Measurements from ENCODE around the gene C1orf146.
"Not testable (repeated sequence)": the region's sequence is repeated elsewhere in the genome, so short reads cannot be mapped to it uniquely, and the experiment has no call there.

Gene C1orf146

DNA sequence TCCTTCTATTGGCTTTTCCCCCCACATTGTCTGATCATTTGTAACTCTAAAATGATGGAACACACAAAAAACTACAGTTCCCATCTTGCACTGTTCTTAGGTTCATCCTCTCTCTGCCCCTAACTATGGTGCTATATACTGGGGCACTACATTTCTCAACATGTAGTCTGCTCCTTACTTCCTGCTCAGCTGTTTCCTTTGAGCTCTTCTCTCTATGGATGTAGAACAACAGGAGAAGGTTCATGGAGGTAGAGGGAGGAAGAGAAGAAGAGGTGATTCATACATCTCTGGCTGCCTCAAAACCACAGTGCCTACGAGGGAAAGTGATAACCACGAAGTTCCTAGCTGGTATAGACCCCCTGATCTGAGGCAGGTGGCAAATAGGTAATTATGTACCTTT, 7.0 kb upstream of the C1orf146 start:
- no peak for TF ChIP-seq POLR2AphosphoS5 (IDR thresholded peaks at IDR 0.05; ENCODE audit: low read depth, low read length)
- TF ChIP-seq POLR2A (IDR thresholded peaks at IDR 0.05; ENCODE audit: low read depth, low read length) = no peak
- no peak for TF ChIP-seq TAF1 (IDR thresholded peaks at IDR 0.05; ENCODE audit: borderline replicate concordance, low read depth, low read length)
- DNase-seq (ENCODE audit: insufficient read length) (no peak), FAIRE-seq (no peak)

DNA sequence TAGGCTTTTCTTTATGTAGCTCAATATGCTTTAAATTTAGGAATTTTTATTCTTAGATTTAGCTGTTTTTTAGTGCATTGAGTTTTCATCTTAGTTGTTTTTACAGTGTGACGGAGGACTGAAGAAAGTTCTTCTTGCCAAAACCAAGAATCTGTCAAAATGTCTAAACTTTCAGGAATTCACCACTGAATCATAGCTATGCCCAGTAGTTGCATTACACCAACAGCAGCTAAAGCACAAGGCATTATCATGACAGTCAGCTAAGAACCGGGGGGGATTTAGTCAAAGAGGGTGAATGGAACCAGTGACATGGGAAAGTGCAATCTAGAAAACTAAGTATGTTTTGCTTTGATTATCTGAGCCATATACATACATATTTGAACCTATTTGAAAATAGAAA, 6.5 kb upstream of the C1orf146 start:
- TF ChIP-seq POLR2A (IDR thresholded peaks at IDR 0.05; ENCODE audit: low read depth, low read length) = no peak
- TF ChIP-seq TAF1 (IDR thresholded peaks at IDR 0.05; ENCODE audit: borderline replicate concordance, low read depth, low read length) = no peak
- FAIRE-seq = no peak
- DNase-seq (ENCODE audit: insufficient read length) = no peak

DNA sequence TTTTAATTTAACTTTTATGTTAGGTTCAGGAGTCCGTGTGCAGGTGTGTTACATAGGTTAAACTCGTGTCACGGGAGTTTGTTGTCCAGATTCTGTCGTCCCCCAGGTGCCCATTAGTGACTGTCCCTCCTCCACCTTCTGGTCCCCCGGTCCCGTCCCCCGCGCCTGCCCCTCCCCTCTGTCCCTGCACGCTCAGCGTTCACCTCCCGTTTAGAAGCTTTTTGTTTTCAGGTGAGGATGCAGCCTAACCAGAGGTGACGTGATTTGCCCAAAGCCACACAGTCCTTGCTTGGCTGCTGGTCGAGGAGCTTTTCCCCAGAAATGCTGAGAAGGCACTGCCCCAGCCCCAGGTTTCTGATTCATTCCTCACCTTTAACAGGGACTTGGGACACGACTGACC, 844 bp downstream of the C1orf146 start:
- no peak for DNase-seq (ENCODE audit: insufficient read length)
- no peak for TF ChIP-seq POLR2AphosphoS5 (IDR thresholded peaks at IDR 0.05; ENCODE audit: low read depth, low read length)
- no peak for FAIRE-seq

DNA sequence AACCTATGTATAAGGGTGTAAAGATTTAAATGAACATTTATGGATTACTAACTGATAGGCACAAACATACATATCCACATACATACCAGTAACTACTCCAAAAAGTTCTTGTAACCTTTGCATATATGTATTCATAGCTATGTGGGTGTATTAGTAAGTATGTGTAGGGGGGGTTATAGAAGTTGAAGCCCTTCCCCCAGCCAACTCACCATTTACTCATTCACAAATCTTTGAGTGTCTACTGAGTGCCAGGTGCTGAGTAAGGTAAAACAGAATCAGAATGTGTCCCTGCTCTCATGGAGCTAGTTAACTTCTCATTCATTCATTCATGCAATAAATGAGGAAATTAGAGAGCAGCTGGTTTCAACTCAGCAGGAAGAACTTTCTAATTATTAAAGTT, 1.3 kb downstream of the C1orf146 start:
- no peak for DNase-seq (ENCODE audit: insufficient read length)
- TF ChIP-seq TAF1 (IDR thresholded peaks at IDR 0.05; ENCODE audit: borderline replicate concordance, low read depth, low read length) = no peak
- no peak for TF ChIP-seq POLR2A (IDR thresholded peaks at IDR 0.05; ENCODE audit: low read depth, low read length)
- TF ChIP-seq POLR2AphosphoS5 (IDR thresholded peaks at IDR 0.05; ENCODE audit: low read depth, low read length) = no peak
- FAIRE-seq = no peak

DNA sequence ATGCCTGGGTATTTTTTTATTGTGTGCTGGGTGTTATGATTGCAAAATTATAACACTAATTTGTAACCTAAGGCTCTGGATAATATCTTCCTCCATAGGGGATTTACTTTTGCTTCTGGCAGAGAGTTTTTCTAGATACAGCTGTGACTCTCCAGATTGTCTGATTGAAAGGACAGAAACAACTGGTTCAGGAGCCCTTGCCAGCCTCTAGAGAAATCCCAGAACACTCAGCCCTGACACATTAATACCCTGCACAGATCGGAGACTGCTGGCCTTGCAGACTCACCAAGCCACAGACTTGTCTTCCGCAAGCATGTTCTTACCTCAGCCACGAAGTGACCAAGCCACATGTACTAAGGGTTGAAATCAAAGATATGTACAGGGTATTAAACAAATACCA, 10.7 kb downstream of the C1orf146 start:
- TF ChIP-seq POLR2A (IDR thresholded peaks at IDR 0.05; ENCODE audit: low read depth, low read length) = no peak
- no peak for TF ChIP-seq TAF1 (IDR thresholded peaks at IDR 0.05; ENCODE audit: borderline replicate concordance, low read depth, low read length)
- no peak for TF ChIP-seq POLR2AphosphoS5 (IDR thresholded peaks at IDR 0.05; ENCODE audit: low read depth, low read length)
- FAIRE-seq = no peak
- no peak for DNase-seq (ENCODE audit: insufficient read length)

DNA sequence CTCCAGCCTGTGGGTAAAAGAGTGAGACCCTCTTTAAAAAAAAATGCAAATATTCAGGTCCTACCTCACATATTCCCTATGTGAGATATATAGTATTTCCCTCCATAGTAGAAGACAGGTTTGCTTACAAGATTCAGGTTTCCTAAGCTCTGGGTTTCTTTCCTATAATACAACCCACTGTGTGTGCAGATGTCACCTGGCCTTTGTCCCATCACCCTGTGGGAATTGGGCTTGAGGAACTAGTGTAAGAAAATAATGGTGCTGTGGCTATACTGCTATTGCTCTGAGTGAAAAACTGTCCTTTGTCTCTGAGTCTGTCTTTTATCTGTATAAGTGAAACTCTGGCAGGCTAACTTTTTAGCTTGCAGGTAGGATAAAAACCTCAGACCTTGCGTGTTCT, 13.0 kb downstream of the C1orf146 start:
- DNase-seq (ENCODE audit: insufficient read length) = no peak
- TF ChIP-seq POLR2A (IDR thresholded peaks at IDR 0.05; ENCODE audit: low read depth, low read length) = no peak
- TF ChIP-seq TAF1 (IDR thresholded peaks at IDR 0.05; ENCODE audit: borderline replicate concordance, low read depth, low read length) = no peak
- no peak for TF ChIP-seq POLR2AphosphoS5 (IDR thresholded peaks at IDR 0.05; ENCODE audit: low read depth, low read length)
- FAIRE-seq = no peak

DNA sequence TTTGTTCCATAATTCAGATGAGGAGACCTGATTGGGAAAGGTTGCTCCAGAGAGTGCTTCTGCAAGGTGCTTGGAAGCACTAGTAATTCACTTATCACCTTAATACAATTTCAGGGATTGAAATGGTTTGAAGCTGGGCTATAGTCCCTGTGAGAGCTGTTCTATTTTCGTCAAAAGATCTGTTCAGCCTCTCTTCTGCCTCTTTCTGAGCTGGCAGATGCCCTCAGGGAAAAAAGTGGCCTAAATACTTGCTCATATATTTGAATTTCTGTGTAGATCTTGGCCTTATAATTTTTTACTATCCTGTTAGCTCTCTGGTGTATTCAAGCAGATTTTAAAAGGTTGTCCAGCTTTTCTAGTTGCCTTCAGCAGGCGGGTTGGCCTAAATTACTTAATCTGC, 22.3 kb downstream of the C1orf146 start:
- DNase-seq (ENCODE audit: insufficient read length) (no peak), FAIRE-seq (no peak)
- no peak for TF ChIP-seq TAF1 (IDR thresholded peaks at IDR 0.05; ENCODE audit: borderline replicate concordance, low read depth, low read length)
- no peak for TF ChIP-seq POLR2AphosphoS5 (IDR thresholded peaks at IDR 0.05; ENCODE audit: low read depth, low read length)
- no peak for TF ChIP-seq POLR2A (IDR thresholded peaks at IDR 0.05; ENCODE audit: low read depth, low read length)

DNA sequence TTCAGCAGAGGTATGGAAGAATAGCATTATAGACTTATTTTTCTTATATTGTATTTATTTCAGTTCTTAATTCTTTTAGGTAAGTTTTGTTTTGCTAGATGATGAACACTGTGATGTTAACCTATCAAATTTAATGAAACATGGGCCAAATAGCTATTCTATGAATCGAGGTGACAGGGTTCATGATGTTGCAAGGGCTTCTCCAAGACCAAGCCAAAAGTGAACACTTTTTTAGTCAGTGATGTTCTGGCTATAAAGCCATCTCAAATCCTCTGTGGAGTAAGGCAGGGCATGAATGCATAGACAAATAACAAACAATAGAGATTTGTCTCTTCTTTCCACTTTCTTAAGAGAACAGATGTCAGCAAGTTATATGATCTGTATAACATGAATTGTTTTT, 26.7 kb downstream of the C1orf146 start:
- no peak for TF ChIP-seq POLR2AphosphoS5 (IDR thresholded peaks at IDR 0.05; ENCODE audit: low read depth, low read length)
- no peak for TF ChIP-seq POLR2A (IDR thresholded peaks at IDR 0.05; ENCODE audit: low read depth, low read length)
- no peak for TF ChIP-seq TAF1 (IDR thresholded peaks at IDR 0.05; ENCODE audit: borderline replicate concordance, low read depth, low read length)
- FAIRE-seq = no peak
- no peak for DNase-seq (ENCODE audit: insufficient read length)

DNA sequence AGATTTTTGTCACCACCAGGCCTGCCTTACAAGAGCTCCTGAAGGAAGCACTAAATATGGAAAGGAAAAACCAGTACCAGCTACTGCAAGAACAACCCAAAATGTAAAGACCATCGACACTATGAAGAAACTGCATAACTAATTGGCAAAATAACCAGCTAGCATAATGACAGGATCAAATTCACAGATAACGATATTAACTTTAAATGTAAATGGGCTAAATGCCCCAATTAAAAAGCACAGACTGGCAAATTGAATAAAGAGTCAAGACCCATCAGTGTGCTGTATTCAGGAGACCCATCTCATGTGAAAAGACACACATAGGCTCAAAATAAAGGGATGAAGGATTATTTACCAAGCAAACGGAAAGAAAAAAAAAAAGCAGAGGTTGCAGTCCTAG, 37.0 kb downstream of the C1orf146 start:
- DNase-seq (ENCODE audit: insufficient read length); FAIRE-seq: not testable (repeated sequence)

DNA sequence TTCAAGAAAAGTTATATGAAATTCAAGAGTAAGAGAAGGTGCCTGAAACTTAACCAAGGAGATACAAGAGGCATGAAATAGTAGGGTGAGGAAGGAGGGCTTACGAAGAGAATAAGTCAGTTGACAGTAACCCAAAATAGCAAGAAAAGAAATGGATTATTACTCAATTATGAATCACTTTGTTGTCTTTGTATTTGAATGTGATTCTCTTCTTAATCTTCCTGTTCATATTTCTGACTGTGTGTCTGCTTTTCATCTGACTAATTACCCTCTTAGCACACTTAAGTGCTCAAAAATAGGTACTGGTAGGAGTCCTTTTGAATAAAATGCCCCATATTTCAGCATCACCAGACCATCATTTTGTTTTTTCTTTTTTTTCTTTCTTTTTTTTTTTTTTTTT, 41.6 kb downstream of the C1orf146 start:
- no peak for TF ChIP-seq POLR2AphosphoS5 (IDR thresholded peaks at IDR 0.05; ENCODE audit: low read depth, low read length)
- FAIRE-seq (no peak), DNase-seq (ENCODE audit: insufficient read length) (no peak)

DNA sequence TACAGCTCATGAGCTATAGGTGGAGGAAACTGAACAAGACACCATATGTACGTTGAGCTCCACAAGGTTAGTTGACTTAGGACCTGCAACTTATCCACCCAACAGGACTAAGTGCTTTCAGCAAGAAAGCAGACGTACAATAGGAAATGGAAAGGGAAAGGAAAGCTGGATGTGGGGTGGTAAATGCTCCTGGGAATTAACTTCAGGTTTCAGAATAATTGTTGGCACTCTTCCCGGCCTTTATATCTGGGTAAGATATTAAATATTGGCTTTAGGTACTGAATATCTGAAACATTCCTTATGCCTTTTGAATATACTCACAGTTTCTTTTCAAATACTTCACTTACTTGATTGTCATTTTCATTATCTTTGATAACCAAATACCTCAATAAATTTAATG, 44.8 kb downstream of the C1orf146 start:
- DNase-seq (ENCODE audit: insufficient read length) (no peak), FAIRE-seq (no peak)
- TF ChIP-seq TAF1 (IDR thresholded peaks at IDR 0.05; ENCODE audit: borderline replicate concordance, low read depth, low read length) = no peak
- no peak for TF ChIP-seq POLR2AphosphoS5 (IDR thresholded peaks at IDR 0.05; ENCODE audit: low read depth, low read length)
- no peak for TF ChIP-seq POLR2A (IDR thresholded peaks at IDR 0.05; ENCODE audit: low read depth, low read length)

DNA sequence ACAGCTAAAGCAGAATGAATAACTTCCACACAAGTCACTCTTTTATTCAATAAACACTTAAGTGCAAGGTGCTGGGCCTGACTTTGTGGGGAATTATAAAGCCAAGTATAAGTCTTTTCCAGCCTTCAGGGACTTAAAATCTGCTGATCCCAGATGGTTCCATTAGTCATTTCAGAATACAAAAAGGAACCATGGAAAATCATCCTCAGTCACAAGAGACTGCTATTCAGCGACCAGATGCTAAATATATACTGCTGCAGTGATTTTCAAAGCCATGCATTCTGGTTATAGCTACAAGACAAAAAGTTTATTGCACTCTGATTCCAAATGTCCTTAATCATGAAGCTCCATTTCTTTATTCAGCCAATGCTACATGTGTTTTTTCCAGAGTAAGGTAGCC, 55.3 kb downstream of the C1orf146 start:
- FAIRE-seq = no peak
- no peak for TF ChIP-seq TAF1 (IDR thresholded peaks at IDR 0.05; ENCODE audit: borderline replicate concordance, low read depth, low read length)
- TF ChIP-seq POLR2A (IDR thresholded peaks at IDR 0.05; ENCODE audit: low read depth, low read length) = no peak
- TF ChIP-seq POLR2AphosphoS5 (IDR thresholded peaks at IDR 0.05; ENCODE audit: low read depth, low read length) = no peak
- DNase-seq (ENCODE audit: insufficient read length) = no peak

DNA sequence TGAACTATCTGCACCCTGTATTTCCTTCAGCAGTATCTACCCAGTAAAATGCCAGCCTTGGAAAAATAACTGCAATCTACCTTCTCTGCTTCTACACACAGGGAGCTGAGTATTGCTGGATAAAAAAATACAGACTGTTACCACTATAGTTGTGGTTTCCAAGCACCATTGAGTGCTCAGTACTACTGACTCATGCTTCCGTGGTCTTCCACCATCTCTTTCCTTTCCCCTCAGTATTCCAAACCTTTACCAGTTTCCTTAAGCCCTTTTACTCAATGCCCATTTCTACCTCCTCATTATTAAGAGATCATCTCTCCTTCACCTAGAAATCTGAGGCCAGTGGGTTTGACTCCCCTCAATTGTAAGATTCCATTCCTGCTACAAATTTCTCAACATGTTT, 57.2 kb downstream of the C1orf146 start:
- DNase-seq (ENCODE audit: insufficient read length) = no peak
- no peak for TF ChIP-seq POLR2AphosphoS5 (IDR thresholded peaks at IDR 0.05; ENCODE audit: low read depth, low read length)
- no peak for TF ChIP-seq POLR2A (IDR thresholded peaks at IDR 0.05; ENCODE audit: low read depth, low read length)
- TF ChIP-seq TAF1 (IDR thresholded peaks at IDR 0.05; ENCODE audit: borderline replicate concordance, low read depth, low read length) = no peak
- no peak for FAIRE-seq

DNA sequence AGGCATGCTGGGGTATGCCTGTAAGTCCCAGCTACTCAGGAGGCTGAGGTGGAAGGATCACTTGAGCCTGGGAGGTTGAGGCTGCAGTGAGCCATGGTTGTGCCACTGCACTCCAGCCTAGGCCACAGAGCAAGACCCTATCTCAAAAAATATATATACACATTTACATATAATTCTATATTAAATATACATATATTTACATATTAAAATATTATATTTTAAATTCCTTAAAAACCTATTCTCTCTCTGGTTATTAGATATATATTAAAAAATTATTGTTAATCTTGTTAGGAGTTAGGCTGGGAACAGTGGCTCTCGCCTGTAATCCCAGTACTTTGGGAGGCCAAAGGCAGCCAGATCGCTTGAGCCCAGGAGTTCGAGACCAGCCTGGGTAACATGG, 58.4 kb downstream of the C1orf146 start:
- no peak for DNase-seq (ENCODE audit: insufficient read length)
- no peak for FAIRE-seq
- TF ChIP-seq POLR2AphosphoS5 (IDR thresholded peaks at IDR 0.05; ENCODE audit: low read depth, low read length) = no peak
- TF ChIP-seq TAF1 (IDR thresholded peaks at IDR 0.05; ENCODE audit: borderline replicate concordance, low read depth, low read length) = no peak
- TF ChIP-seq POLR2A (IDR thresholded peaks at IDR 0.05; ENCODE audit: low read depth, low read length) = no peak

Data from GM12892 (cell line).